NCI-H460 (cell line): ENCODE measurements around the gene ASXL1. TPM values are rescaled to one million over a fixed set of nuclear protein-coding genes. Genes with fewer than 3 reads are reported as not detected.
"Not testable (repeated sequence)": the region's sequence is repeated elsewhere in the genome, so short reads cannot be mapped to it uniquely, and the experiment has no call there.

ENCODE experiments used
- DNase-seq: peaks from one replicate; pipeline ENCODE4 v3.0.0-alpha.2; 2016; ENCODE audit warnings: low read depth; ENCODE audit errors: extremely low read depth
- total RNA-seq: library from RNA; depleted of rRNA; stranded (reverse); fragments of >200 nt; shearing (Covaris generic); gene quantifications from 2 replicates; pipeline ENCODE4 v1.2.3, GENCODE V29; 2014

The ASXL1 gene
- total RNA-seq, 1 experiment from 2014 or later = 35.4 TPM

DNA sequence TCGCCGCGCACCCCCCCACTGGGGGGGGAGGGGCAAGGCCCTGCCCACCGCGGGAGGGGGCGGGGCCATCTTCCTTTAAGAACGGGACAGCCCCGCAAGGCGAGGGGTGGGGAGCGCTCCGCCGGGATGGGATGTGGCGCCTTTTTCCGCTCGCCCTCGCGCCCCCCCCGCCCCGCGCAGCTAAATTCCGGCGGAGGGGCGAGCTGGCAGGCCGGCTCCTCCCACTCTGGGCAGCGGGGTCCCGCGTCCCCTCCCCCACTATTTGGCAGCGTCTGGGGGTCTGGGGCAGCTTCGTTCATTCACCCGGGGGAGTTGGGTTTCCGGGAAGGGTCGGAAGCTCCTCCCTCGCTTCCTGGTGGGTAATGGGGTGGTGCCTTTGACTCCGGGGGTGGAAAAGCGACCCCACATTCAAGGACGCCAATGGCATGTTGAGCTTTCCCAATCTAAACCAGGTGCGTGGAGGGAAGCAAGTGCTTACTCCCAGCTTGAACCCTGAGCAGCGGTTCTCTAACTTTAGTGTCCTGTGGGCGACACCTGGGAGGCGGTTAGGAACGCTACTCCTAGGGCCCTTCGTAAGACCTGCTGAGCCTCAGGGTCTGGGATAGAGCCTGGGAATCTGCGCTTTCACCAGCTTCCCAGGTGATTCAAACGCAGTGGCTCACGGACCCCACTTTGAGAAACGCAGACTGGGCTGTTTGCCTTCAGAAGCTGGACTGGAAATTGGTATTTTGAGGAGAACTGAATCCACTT, 927 bp downstream of the ASXL1 start:
- peak; percentile 48 for DNase-seq

DNA sequence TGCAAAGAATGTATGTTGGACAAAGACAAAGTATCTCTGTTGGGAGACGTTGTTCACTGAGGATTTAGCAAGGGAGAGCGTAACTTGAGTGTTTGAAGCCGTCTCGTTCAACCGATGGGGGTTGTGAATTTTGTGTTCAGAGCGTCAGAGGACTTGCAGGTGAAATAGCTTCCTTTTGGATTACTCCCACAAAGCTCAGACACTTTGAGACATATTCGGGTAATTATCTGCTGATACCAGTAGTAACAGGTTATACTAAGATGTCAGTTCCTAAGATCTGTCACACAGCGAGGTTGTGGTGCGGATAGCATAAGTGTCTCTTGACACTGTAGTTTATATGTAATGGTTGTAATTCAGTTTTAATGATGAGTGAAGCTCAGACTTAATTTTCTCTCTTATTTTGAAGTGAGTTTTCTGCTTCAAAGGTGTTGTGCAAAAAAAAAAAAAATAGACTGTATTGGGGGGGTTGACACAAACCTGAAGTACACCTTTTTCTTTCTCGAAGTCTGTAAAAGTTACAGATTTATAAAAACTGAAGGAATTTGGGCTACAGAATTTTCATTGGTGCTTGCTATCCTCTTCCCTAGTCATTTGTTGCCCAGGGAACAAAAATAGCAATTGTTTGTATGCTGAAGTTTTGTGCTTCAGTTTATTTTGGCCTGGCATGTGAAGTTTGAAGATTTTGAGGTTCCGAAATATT, 1.7 kb downstream of the ASXL1 start:
- no peak for DNase-seq

DNA sequence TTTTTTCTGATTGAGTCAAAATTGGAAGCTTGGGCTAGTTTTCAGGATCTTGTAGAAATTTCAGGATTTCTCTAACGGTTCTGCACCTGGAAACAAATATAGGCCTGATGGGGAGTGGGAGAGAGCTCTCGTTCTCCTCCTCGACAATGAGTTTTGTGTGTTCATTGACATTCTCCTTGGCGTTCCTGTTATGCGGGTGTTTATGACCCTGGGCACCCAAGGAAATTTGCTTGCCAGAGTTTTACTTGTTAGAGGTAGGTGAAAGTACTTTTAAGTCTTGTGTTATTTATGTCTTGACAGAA, 2.2 kb downstream of the ASXL1 start:
- no peak for DNase-seq

DNA sequence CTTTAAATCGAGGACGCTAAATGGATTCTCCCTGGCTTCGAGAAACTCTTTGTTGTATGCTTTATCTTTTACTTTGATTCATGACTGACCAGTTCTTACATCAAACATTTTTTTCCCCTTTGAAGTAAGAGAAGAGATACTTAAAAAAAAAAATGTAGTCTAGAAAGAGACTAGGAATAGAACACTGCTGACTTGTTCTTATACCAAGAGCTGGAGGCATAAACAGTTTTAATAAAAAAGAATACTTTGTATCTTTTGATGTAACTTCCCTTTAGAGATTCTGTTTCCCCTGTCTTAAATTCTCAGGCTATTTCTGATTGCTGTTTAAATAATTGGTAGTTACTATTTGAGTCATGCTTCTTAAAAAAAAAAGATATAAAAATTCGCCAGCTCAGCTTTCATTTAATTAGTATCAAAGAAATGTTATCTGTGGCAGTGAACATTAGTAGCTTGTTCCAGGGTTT, 4.8 kb downstream of the ASXL1 start:
- no peak for DNase-seq

DNA sequence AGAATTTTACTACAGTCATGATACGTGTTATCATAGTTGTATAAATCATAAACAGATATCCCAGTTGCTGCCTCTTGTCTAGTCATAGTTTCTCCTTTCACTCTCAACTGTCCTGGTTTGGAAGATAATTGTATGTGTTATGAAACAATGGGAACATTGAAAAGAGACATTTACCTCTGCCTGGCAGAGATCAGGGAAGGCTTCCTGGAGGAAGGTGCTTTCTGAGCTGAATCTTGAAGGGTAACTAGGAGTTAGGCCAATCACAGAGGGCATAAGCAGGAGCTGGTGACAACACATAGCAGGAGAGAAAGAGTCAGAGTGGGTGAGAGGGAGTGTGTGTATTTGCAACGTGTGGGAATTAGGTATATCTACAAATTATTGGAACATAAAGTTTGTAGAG, 5.4 kb downstream of the ASXL1 start:
- no peak for DNase-seq

DNA sequence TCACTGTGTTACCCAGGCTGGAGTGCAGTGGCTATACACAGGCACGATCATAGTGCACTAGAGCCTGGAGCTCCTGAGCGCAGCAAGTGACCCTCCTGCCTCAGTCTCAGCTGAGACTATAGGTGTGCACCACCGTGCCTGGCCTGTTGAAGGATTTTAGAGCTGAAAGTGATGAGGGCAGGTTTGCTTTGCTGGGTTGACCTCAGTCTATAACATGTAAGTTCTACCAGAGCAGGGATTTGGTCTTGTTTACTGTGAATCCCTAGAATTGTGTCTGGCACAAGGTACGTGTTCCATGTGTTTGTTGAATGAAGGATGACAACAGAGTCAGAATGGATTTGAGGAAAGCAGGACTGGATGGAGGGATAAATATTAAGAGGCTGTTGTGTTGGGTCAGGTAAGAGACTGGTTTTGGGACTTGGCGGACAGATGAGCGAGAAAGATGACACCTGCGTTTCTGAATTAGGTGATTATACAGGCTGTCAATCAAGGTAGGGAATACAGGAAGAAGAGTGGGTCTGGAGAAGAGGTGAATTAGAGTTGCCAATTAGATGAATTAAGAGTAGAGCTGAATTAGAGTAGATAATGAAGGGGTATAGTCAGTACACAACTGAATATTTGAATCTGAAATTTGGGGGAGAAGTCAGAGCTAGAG, 6.5 kb downstream of the ASXL1 start:
- DNase-seq = no peak

DNA sequence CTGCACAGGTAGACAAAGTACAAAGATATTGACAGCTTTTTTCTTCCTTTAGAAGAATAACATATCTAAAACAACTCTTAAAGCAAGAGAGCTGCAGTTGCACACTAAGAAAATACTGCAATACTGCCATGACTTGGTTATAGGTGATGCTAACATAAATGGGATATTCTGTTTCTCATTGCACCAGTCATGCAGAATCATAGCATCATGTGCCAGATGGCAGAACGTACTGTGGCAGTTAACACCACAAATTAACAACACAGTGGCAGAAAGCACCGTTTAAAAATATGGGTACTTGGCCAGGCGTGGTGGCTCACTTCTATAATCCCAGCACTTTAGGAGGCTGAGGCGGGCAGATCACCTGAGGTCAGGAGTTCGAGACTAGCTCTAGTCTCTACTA, 7.4 kb downstream of the ASXL1 start:
- no peak for DNase-seq

DNA sequence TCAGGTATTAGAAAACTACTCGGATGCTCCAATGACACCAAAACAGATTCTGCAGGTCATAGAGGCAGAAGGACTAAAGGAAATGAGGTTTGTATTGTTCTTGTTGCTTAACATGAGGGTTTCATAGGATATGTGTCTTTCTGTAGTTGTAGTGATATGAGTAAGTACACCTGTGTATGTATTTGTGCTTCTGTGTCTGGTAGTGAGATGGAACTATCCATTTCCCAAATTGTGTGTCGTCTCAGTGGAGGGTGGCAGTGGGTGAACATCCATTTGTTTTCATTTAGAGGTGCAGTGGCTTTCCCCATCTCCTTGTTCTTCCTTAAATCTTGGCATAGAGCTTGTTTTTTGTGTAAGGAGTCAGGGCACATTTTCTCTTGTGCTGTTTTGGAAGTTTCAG, 8.2 kb downstream of the ASXL1 start:
- no peak for DNase-seq

DNA sequence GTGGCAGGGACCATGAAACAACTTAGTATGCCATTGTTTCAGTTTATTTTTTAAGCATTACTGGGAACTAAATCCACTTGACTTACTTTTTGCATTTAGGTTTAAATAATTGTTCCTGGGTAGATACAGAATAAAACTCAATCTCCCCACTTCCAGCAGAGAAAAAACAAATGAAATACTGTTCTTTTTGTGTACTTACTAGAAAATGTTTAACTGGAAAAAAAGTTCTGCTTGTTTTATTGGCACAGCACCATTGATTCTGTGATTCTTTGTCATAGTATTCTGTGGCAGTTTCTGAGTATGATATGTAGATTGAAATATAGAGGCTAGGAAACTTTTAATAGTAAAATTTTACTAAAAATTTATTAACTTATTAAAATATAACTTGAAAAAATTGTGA, 10.2 kb downstream of the ASXL1 start:
- DNase-seq = no peak

DNA sequence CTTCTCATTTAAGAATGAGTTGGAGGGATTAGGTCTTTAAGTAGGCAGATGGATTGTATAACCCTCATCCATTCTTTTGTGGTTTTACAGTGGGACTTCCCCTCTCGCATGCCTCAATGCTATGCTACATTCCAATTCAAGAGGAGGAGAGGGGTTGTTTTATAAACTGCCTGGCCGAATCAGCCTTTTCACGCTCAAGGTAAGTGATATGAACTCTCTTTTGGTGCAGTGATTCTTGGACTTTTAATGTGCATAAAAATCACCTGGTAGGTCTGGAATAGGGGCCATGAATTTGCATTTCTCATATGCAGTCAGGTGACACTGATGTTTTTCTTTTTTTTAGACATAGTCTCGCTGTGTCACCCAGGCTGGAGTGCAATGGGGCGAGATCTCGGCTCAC, 10.8 kb downstream of the ASXL1 start:
- no peak for DNase-seq

DNA sequence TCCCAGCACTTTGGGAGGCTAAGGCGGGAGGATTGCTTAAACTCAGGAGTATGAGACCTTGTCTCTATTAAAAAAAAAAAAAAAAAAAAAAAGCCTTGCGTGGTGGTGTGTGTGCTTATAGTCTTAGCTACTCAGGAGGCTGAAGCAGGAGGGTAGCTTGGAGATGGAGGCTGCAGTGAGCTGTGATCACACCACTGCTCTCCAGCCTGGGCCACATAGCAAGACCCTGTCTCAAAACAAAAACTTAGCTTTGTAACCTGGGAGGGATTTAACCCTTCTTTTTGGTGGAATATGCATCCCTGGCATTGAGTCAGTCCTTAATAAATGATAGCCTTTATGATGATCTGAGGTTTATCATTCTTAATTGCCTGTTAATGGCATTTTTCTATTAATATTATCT, 12.8 kb downstream of the ASXL1 start:
- DNase-seq = no peak

DNA sequence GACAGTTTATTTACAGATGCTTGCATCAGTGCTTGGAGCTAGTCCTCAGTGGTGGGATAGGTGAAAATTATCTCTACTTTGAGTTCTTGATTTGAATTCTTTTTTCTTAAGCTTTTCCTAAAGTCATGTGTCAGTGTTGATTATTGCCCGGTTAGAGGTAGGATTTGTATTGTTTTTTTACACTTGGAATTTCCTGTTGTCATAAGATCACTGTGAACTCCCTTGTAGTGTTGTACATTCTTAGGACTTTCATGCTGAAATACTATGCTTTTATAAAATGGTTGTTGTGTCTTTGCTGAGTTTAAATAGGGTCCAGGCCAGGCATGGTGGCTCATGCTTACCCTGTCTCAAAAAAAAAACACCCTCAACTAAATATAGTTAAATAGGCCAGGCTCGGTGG, 20.3 kb downstream of the ASXL1 start:
- no peak for DNase-seq

DNA sequence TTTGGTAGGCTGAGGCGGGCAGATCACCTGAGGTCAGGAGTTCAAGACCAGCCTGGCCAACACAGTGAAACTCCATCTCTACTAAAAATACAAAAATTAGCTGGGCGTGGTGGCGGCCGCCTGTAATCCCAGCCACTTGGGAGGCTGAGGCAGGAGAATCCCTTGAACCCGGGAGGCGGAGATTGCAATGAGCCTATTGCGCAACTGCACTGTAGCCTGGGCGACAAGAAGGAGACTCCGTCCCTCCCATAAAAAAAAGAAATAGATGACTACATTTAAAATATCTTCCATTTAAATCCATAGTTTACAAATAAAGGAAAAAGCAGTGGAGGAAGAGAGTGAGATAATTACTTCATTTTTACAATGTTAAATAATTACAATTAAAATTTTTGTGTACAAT, 21.9 kb downstream of the ASXL1 start:
- DNase-seq = not testable (repeated sequence)

DNA sequence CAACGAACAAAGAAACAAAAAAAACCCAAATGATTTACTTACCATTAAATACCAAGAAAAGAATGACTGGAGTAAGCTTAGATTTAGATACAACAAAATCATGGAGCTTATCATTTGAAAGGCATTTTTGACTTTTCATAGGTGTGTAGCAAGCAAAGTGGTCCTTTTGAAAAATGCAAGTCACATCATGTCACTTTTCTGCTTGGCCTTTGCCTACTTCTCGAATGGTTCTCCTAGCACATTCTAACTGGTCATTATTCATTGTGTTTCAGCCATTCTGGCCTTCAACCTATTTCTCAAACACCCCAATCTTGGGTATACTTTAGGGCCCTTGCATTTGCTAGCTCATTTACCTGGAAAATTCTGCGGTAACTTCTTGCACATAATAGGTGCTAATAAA, 22.6 kb downstream of the ASXL1 start:
- no peak for DNase-seq

DNA sequence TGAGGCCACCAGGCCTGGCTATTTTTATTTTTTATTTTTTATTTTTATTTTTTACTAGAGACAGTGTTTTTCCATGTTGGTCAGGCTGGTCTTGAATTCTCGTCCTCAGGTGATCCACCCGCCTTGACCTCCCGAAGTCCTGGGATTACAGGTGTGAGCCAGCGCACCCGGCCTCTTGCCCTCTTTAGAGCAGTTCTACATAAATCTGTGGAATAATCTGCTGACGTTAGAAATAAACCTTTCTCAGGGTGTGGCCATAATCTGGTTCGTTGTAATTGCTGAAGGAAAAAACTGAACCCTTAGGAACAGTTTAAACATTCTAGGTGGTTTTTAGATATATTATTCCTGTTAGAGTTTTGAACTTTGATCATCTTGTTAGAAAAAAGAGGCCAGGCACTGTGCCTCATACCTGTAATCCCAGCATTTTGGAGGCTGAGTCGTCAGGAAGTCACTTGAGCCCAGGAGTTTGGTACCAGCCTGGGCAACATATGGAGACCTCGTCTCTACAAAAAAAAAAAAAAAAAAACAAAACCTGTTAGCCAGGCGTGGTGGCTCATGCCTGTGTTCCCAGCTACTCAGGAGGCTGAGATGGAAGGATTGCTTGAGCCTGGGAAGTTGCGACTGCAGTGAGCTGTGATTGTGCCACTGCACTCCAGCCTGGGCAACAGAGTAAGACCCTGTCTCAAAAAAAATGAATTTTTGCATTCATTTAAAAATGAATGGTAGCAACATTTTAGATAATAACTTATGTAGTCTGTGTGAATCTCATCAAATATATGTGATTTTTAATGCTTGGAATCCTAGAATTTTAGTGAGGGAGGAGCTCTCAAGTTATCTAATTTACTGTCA, 24.2 kb downstream of the ASXL1 start:
- DNase-seq = no peak

DNA sequence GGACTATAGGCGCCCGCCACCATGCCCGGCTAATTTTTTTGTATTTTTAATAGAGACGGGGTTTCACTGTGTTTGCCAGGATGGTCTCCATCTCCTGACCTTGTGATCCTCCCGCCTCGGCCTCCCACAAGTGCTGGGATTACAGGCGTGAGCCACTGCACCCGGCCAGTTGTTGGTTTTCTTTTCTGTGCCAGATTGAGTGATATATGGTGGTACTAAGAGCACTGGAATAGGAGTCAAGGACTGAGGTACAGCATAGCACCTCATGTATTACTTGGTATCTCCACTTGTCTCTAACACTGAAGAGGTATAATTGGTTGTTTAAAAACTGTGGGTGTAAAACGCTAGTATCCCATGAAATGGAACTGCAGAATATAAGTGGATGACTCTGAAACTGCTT, 25.3 kb downstream of the ASXL1 start:
- not testable (repeated sequence) for DNase-seq

DNA sequence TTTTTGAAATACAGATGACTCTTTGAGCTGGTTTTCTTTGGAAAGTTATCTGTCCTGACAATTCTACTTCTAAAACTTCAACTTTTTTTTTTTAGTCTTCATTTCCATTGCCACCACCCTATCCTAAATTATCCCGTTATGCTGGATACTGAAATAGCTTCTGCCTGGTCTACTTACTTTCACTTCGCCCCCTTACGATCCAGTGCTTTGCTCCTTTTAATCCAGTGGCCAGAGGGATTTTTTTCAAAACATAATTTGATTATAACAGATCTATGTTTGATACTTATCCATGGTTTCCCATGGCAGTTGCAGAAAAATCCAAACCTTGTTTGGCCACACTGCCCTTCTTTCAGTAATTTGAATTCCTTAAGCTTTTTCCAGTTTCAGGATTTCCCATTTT, 27.4 kb downstream of the ASXL1 start:
- DNase-seq = no peak

DNA sequence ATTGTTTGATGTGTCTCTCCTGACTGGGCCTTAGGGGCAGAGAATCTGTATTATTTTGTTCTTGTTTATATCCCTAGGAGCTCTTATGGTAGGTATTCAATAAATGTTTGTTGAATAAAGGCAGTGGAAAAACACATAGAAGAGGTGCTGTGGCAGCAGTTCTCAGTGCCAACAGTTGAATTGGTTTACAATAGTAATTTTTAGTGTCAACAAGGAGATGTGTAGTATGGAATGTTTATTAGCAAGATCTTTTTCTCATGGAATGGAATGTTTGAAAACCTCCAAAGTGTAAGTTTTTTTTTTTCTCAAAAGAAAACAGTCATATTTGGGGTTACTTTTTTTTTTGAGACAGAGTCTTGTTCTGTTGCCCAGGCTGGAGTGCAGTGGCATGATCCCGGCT, 28.0 kb downstream of the ASXL1 start:
- no peak for DNase-seq

DNA sequence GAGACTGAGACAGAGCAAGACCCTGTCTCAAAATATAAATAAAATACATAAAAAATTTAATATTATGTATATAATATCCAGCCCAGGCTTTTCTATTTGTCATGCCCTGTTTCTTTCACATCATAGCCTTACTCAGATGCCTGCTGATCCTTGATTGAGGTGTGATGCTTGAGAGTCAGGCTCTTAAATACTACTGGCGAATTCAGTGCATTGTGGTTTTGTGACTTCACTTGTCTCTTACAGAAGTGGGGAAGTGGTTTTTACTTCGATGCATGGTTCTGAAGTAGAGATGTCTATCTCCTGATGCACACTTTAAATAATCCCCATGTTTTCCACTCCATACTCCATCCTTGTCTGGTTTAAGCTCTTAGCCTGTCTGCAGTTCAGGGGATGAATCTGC, 29.1 kb downstream of the ASXL1 start:
- DNase-seq = no peak

DNA sequence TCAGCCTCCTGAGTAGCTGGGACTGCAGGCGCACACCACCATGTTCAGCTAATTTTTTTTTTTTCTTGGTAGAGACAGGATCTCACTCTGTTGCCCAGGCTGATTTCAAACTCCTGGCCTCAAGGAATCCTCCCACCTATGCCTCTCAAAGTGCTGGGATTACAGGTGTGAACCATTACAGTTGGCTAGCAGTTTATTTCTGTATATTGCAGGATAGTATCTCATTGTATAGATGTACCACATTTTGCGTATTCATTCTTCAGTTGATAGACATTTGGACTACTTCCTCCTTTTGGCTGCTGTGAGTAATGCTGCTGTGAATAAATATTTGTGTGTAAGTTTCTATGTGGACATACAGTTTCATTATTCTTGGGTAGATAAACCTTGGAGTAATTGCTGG, 32.9 kb downstream of the ASXL1 start:
- no peak for DNase-seq

DNA sequence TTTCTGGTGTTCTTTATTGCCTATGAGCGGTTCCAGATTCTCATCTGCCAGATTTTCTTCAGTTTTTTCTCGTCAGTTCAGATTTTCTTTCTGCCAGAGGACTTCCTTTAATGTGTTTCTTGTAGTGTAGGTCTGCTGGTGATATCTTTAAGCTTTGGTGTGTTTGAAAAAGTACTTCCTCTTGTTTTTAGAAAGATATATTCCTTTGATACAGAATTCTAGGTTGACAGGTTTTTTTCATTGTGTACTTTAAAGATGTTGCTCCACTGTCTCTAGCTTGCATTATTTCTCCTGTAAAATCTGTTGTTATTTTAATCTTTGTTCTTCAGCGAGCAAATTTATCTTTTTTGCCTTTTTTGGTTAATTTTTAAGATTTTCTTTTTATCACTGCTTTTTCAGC, 36.9 kb downstream of the ASXL1 start:
- no peak for DNase-seq
